Osteoblast (primary cell): ENCODE results near the gene SYT9. TPM values are rescaled to one million over a fixed set of nuclear protein-coding genes. Genes with fewer than 3 reads are reported as not detected.
"Not testable (repeated sequence)": the region's sequence is repeated elsewhere in the genome, so short reads cannot be mapped to it uniquely, and the experiment has no call there.

Experiments
- DNase-seq: peaks from one replicate; pipeline ENCODE4 v3.0.0; 2011; ENCODE audit warnings: low spot score, mixed read lengths; ENCODE audit not compliant: insufficient read length; ENCODE audit errors: missing footprints
- H2AFZ ChIP-seq: 2 replicates; pipeline ENCODE4 v1.6.0; 2011; ENCODE audit warnings: mild to moderate bottlenecking, low read length
- H3K27ac ChIP-seq: 2 replicates; pipeline ENCODE4 v1.5.1; 2011; ENCODE audit warnings: mild to moderate bottlenecking, low read depth, low read length, moderate library complexity
- H3K27me3 ChIP-seq: 2 replicates; pipeline ENCODE4 v1.6.0; 2012; ENCODE audit warnings: mild to moderate bottlenecking, control low read depth, inconsistent platforms, low read length, moderate library complexity; ENCODE audit not compliant: insufficient read depth
- H3K36me3 ChIP-seq: 2 replicates; pipeline ENCODE4 v1.5.1; 2011; ENCODE audit warnings: mild to moderate bottlenecking, low read length, control low read depth, moderate library complexity; ENCODE audit not compliant: insufficient read depth
- H3K4me1 ChIP-seq: 2 replicates; pipeline ENCODE4 v1.5.1; 2011; ENCODE audit warnings: mild to moderate bottlenecking, low read length, control low read depth, moderate library complexity; ENCODE audit not compliant: insufficient read depth
- H3K4me2 ChIP-seq: 2 replicates; pipeline ENCODE4 v1.6.0; 2011; ENCODE audit warnings: mild to moderate bottlenecking, low read length; ENCODE audit not compliant: insufficient read depth
- H3K4me3 ChIP-seq: fragments of 200-600 bp; sonication (generic); 3 replicates; pipeline ENCODE4 v1.5.1; 2012; ENCODE audit warnings: mild to moderate bottlenecking, low read length, inconsistent platforms; ENCODE audit not compliant: insufficient read depth
- H3K79me2 ChIP-seq: 2 replicates; pipeline ENCODE4 v1.6.0; 2012; ENCODE audit warnings: mild to moderate bottlenecking, low read length, control low read depth, inconsistent platforms; ENCODE audit not compliant: insufficient read depth
- H3K9me3 ChIP-seq: 2 replicates; pipeline ENCODE4 v1.5.1; 2011; ENCODE audit warnings: low read depth, low read length, control low read depth
- H4K20me1 ChIP-seq: 2 replicates; pipeline ENCODE4 v1.6.0; 2012; ENCODE audit warnings: mild to moderate bottlenecking, low read length, control low read depth; ENCODE audit not compliant: insufficient read depth
- small RNA-seq: library from RNA; depleted of rRNA; stranded (forward); fragments of <200 nt; gene quantifications from one replicate; pipeline ENCODE3, GENCODE V24; 2012
- total RNA-seq: library from RNA; depleted of rRNA; stranded (reverse); fragments of >200 nt; gene quantifications from 2 replicates; pipeline ENCODE4 v1.2.3, GENCODE V29; 2012
- TF ChIP-seq, protein P1 (sequence below): IDR thresholded peaks from 2 replicates; pipeline ENCODE4 v1.5.1; 2011; ENCODE audit warnings: mild to moderate bottlenecking, low read depth, low read length, moderate library complexity; ENCODE audit errors: extremely low read depth

The SYT9 gene
- total RNA-seq, 1 donor = not detected

DNA sequence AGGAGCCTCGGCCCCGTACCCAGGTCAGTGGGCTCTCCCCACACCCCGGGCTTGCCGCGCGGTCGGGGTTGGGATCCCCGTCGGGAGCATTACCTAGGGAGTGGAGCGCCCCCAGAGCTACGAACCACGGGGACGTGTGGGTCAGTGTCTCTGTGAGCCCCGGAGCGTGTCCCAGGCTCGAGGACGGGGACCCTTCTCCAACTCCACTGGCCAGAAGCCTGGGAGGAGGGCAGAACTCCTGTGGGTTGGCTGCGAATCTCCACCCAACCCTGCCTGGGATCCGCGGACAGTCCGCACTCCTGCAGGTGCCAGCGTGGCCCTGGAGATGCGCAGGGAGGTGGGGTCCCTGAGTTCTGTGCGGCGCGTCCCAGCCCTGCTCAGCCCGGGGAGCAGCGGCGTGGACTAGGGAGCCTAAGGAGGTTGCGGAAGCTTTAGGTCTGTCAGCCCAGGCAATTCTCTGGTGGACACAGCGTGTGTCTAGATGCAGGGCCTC, 262.4 kb downstream of the SYT9 start:
- no peaks in the 10 kb centered on the region for H3K9me3 ChIP-seq
- H3K36me3 ChIP-seq = no peaks in the 10 kb centered on the region
- no peak overlapping the region for H3K27ac ChIP-seq
- peak overlapping the region; percentile 97 for H3K4me2 ChIP-seq
- peak; percentile 85 for DNase-seq
- H4K20me1 ChIP-seq = no peaks in the 10 kb centered on the region
- no peaks in the 10 kb centered on the region for H3K79me2 ChIP-seq
- H3K4me1 ChIP-seq = peaks cover 14% of the 10 kb centered on the region
- H2AFZ ChIP-seq = peak overlapping the region; percentile 95
- peak overlapping the region; percentile 86 for H3K4me3 ChIP-seq
- peaks cover 25% of the 10 kb centered on the region for H3K27me3 ChIP-seq
- TF ChIP-seq, protein P1, sequence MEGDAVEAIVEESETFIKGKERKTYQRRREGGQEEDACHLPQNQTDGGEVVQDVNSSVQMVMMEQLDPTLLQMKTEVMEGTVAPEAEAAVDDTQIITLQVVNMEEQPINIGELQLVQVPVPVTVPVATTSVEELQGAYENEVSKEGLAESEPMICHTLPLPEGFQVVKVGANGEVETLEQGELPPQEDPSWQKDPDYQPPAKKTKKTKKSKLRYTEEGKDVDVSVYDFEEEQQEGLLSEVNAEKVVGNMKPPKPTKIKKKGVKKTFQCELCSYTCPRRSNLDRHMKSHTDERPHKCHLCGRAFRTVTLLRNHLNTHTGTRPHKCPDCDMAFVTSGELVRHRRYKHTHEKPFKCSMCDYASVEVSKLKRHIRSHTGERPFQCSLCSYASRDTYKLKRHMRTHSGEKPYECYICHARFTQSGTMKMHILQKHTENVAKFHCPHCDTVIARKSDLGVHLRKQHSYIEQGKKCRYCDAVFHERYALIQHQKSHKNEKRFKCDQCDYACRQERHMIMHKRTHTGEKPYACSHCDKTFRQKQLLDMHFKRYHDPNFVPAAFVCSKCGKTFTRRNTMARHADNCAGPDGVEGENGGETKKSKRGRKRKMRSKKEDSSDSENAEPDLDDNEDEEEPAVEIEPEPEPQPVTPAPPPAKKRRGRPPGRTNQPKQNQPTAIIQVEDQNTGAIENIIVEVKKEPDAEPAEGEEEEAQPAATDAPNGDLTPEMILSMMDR = no peak

GRCh38 chr11:7515447-7515886, 263.8 kb downstream of the SYT9 start:
- H3K4me2 ChIP-seq = no peak overlapping the region
- no peaks in the 10 kb centered on the region for H3K79me2 ChIP-seq
- no peak overlapping the region for H3K4me3 ChIP-seq
- H3K36me3 ChIP-seq = no peaks in the 10 kb centered on the region
- H3K27me3 ChIP-seq = peaks cover 25% of the 10 kb centered on the region
- no peak overlapping the region for H2AFZ ChIP-seq
- no peak overlapping the region for H3K27ac ChIP-seq
- H3K4me1 ChIP-seq = peaks cover 14% of the 10 kb centered on the region
- H4K20me1 ChIP-seq = no peaks in the 10 kb centered on the region
- TF ChIP-seq, protein P1 = no peak
- H3K9me3 ChIP-seq = no peaks in the 10 kb centered on the region
- peak; percentile 83 for DNase-seq

GRCh38 chr11:7516475-7516874, 264.8 kb downstream of the SYT9 start:
- H3K27ac ChIP-seq = no peak overlapping the region
- no peaks in the 10 kb centered on the region for H4K20me1 ChIP-seq
- H2AFZ ChIP-seq = no peak overlapping the region
- H3K36me3 ChIP-seq = no peaks in the 10 kb centered on the region
- no peak overlapping the region for H3K4me3 ChIP-seq
- TF ChIP-seq, protein P1 = no peak
- peaks cover 25% of the 10 kb centered on the region for H3K27me3 ChIP-seq
- H3K4me1 ChIP-seq = peaks cover 14% of the 10 kb centered on the region
- DNase-seq = no peak
- H3K9me3 ChIP-seq = no peaks in the 10 kb centered on the region
- no peak overlapping the region for H3K4me2 ChIP-seq
- H3K79me2 ChIP-seq = no peaks in the 10 kb centered on the region

GRCh38 chr11:7517743-7518142, 266.0 kb downstream of the SYT9 start:
- H4K20me1 ChIP-seq, H3K4me2 ChIP-seq, H3K36me3 ChIP-seq, H2AFZ ChIP-seq, H3K4me1 ChIP-seq, H3K79me2 ChIP-seq, DNase-seq, H3K9me3 ChIP-seq, H3K27ac ChIP-seq, H3K4me3 ChIP-seq: not testable (repeated sequence)
- peaks cover 25% of the 10 kb centered on the region for H3K27me3 ChIP-seq

Small RNAs within 50 kb of the gene (small RNA-seq; reads per million reads assigned to genes)
- gene MIR302E = not detected

Other genes starting within 250 kb of the SYT9 start
- gene ZNF214, start 231.6 kb upstream of the SYT9 start, total RNA-seq = 3.6 and 4.7 TPM in 2 replicates
- gene NLRP14, start 231.4 kb upstream of the SYT9 start, total RNA-seq = under 0.01 TPM in 1 of 2 replicates, not detected in the other
- gene RBMXL2, start 162.9 kb upstream of the SYT9 start, total RNA-seq = not detected in 2 replicates
- 20.3 and 33.0 TPM in 2 replicates for gene OLFML1, start 233.6 kb downstream of the SYT9 start, total RNA-seq